Testis (tissue), 3 donors: ENCODE measurements around the gene SPECC1L. TPM values are rescaled to one million over a fixed set of nuclear protein-coding genes. Genes with fewer than 3 reads are reported as not detected.

Experiments used
- DNase-seq: peaks from one replicate; pipeline ENCODE4 v3.0.0-alpha.2; 2019
- H3K27ac ChIP-seq, 2 donors: fragments of 200-600 bp; sonication (generic); one replicate each; pipeline ENCODE4 v1.5.1; 2019
- H3K27me3 ChIP-seq: fragments of 200-600 bp; sonication (generic); one replicate; pipeline ENCODE4 v1.5.1; 2019
- H3K36me3 ChIP-seq: fragments of 200-600 bp; sonication (generic); one replicate; pipeline ENCODE4 v1.5.1; 2017; ENCODE audit warnings: low read depth; ENCODE audit errors: missing control alignments
- H3K4me1 ChIP-seq: fragments of 200-600 bp; sonication (generic); one replicate; pipeline ENCODE4 v1.5.1; 2019
- H3K4me3 ChIP-seq, 2 donors: fragments of 200-600 bp; sonication (generic); one replicate each; pipeline ENCODE4 v1.5.1; 2017 to 2019
- H3K9me3 ChIP-seq: fragments of 200-600 bp; sonication (generic); one replicate; pipeline ENCODE4 v1.5.1; 2017
- CTCF ChIP-seq, 3 experiments: fragments of 450-650 bp in 2 of 3; fragments of 200-600 bp in 1 of 3; sonication (generic) in 1 of 3; IDR thresholded peaks; one replicate each; pipeline ENCODE4 v1.5.1; 2016 to 2019; ENCODE audit warnings: antibody characterized with exemption in 3 of 3, mild to moderate bottlenecking in 2 of 3, moderate library complexity in 1 of 3
- POLR2A ChIP-seq: fragments of 450-650 bp; IDR thresholded peaks from one replicate; pipeline ENCODE4 v1.6.1; 2017; ENCODE audit warnings: antibody characterized with exemption, mild to moderate bottlenecking, moderate library complexity
- WGBS, 2 donors: methylation state at CpG; one replicate each; pipeline ENCODE4 v1.1.5; 2018; 5-methylcytosine and 5-hydroxymethylcytosine counted together
- intact Hi-C: fragments of 100-400 bp; cut with DNase I; formaldehyde crosslinking; loops from one replicate; pipeline ENCODE4 v1.15.1; 2023; ENCODE audit warnings: low total_unique reads
- polyA plus RNA-seq: library from polyadenylated mRNA; stranded (reverse); fragments of 350-450 nt; fragmentation: Illumina TruSeq; extraction: RNeasy Lipid Tissue Mini Kit (QIAGEN cat#74804); gene quantifications from one replicate; pipeline ENCODE4 v1.2.3, GENCODE V29; 2014; ENCODE audit warnings: low read depth, low replicate concordance; ENCODE audit not compliant: insufficient read depth
- total RNA-seq, 2 donors: library from RNA; depleted of rRNA; stranded (reverse); fragments of >200 nt; gene quantifications; one replicate each; pipeline ENCODE4 v1.2.3, GENCODE V29; 2016

SPECC1L gene
- total and polyA plus RNA-seq, 3 donors from 2014 or later, result 70.0 to 83.6 (median 82.3) TPM

GRCh38 chr22:24383061-24383460 is 112.4 kb downstream of the SPECC1L start:
- intact Hi-C loops, result no loop called here
- Histone ChIP-seq H3K27me3 (no peaks in the 10 kb centered on the region), H3K4me3 (no peak overlapping the region), H3K36me3 (no peaks in the 10 kb centered on the region), H3K27ac (no peak overlapping the region), H3K4me1 (no peaks in the 10 kb centered on the region), H3K9me3 (no peaks in the 10 kb centered on the region)
- WGBS, 2 donors, result 54 to 69% methylated on average over 2 of the region's 2 CpGs
- DNase-seq, result no peak
- TF ChIP-seq CTCF (IDR thresholded peaks at IDR 0.05) (no peak), POLR2A (no peak)

GRCh38 chr22:24384131-24384530 is 113.5 kb downstream of the SPECC1L start:
- no peak for DNase-seq
- no peak overlapping the region for H3K27ac ChIP-seq
- no peaks in the 10 kb centered on the region for H3K27me3 ChIP-seq
- 83 to 87% methylated on average over 1 of the region's 1 CpG for WGBS, 2 donors
- no peaks in the 10 kb centered on the region for H3K9me3 ChIP-seq
- intact Hi-C loops, result no loop called here
- no peaks in the 10 kb centered on the region for H3K36me3 ChIP-seq
- no peak for TF ChIP-seq CTCF (IDR thresholded peaks at IDR 0.05)
- no peak for TF ChIP-seq POLR2A
- no peaks in the 10 kb centered on the region for H3K4me1 ChIP-seq
- no peak overlapping the region for H3K4me3 ChIP-seq

GRCh38 chr22:24386937-24387471 is 116.4 kb downstream of the SPECC1L start:
- Histone ChIP-seq H3K9me3 (no peaks in the 10 kb centered on the region), H3K4me3 (no peak overlapping the region), H3K27ac (no peak overlapping the region), H3K36me3 (no peaks in the 10 kb centered on the region), H3K4me1 (peaks cover 22% of the 10 kb centered on the region), H3K27me3 (no peaks in the 10 kb centered on the region)
- WGBS, 2 donors, result 79 to 82% methylated on average over 2 of the region's 2 CpGs
- no peak for DNase-seq
- TF ChIP-seq POLR2A (no peak), CTCF (IDR thresholded peaks at IDR 0.05) (no peak)
- intact Hi-C loops, result no loop called here

DNA sequence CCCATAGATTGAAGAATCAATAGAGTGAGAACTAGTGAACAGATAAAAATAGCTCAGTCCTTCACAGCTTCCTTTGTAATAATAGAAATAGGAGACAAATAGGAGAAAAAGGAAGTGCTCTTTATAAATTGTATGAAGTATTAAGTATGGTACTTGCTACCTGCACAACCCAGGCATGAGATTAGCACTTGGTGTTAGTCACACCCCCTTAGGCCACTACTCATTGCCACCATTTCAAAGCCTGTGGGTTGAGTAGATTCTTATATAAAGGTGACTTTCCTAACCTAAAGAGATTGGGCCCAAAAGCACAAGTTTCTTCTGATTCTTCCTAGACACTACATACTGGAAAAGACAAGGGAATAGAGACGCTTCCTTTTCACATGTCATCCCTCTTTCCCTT is 119.0 kb downstream of the SPECC1L start:
- H3K4me1 ChIP-seq, result peaks cover 22% of the 10 kb centered on the region
- no peak overlapping the region for H3K4me3 ChIP-seq
- intact Hi-C loops, result no loop called here
- no peak for DNase-seq
- no peaks in the 10 kb centered on the region for H3K27me3 ChIP-seq
- no peaks in the 10 kb centered on the region for H3K36me3 ChIP-seq
- WGBS, 2 donors, result 83 to 89% methylated on average over 1 of the region's 1 CpG
- TF ChIP-seq POLR2A, result no peak
- peak overlapping the region; percentile 3 to 23 for H3K27ac ChIP-seq
- no peaks in the 10 kb centered on the region for H3K9me3 ChIP-seq

DNA sequence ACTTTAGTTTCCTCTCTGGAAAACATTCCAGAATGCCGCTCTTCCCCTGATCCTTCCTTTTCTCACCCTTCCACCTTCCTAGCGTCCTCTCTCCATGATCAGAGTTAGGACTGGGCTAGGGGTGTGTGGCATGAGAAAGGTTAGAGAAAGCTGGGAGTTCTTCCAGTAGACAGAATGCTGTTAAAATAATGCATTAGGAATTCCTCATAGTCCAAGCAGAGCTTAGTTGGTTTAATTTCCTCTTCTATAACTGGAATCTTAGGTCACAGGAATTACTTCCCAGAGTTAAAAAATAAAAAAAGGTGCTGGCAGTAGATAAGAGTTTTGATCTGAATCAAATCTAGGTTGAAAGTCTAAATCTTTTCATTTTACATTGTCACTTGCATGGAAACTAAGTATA is 119.5 kb downstream of the SPECC1L start:
- Histone ChIP-seq H3K4me1 (peaks cover 22% of the 10 kb centered on the region), H3K27me3 (no peaks in the 10 kb centered on the region), H3K9me3 (no peaks in the 10 kb centered on the region), H3K27ac (peak overlapping the region; percentile 3 to 23), H3K4me3 (no peak overlapping the region), H3K36me3 (no peaks in the 10 kb centered on the region)
- no peak for DNase-seq
- intact Hi-C loops, result no loop called here
- WGBS, 2 donors, result 64 to 67% methylated on average over 2 of the region's 2 CpGs
- TF ChIP-seq POLR2A (no peak), CTCF (IDR thresholded peaks at IDR 0.05) (no peak)
